ENCODE measurements around the gene GATAD2A. TPM values are rescaled to one million over a fixed set of nuclear protein-coding genes. Genes with fewer than 3 reads are reported as not detected.

Gene GATAD2A
- total and polyA plus RNA-seq, 7 donors: 18.5 to 138 (median 30.2) TPM

- H3K27me3 ChIP-seq: no peaks in the 10 kb centered on the region
- H3K36me3 ChIP-seq: peaks cover 6 to 32% (median 9%) of the 10 kb centered on the region in 4 donors
- intact Hi-C loops (cut with DNase I): loop anchor here (5.0 kb wide), 1 partner anchor 56 kb away; the partner anchor contains the start of gene GATAD2A
- TF ChIP-seq POLR2AphosphoS5 (IDR thresholded peaks at IDR 0.05) (peak in 1 of 4 donors; percentile 6), EP300 (IDR thresholded peaks at IDR 0.05) (no peak), POLR2A (IDR thresholded peaks at IDR 0.05) (no peak)
- TF ChIP-seq, protein P1, sequence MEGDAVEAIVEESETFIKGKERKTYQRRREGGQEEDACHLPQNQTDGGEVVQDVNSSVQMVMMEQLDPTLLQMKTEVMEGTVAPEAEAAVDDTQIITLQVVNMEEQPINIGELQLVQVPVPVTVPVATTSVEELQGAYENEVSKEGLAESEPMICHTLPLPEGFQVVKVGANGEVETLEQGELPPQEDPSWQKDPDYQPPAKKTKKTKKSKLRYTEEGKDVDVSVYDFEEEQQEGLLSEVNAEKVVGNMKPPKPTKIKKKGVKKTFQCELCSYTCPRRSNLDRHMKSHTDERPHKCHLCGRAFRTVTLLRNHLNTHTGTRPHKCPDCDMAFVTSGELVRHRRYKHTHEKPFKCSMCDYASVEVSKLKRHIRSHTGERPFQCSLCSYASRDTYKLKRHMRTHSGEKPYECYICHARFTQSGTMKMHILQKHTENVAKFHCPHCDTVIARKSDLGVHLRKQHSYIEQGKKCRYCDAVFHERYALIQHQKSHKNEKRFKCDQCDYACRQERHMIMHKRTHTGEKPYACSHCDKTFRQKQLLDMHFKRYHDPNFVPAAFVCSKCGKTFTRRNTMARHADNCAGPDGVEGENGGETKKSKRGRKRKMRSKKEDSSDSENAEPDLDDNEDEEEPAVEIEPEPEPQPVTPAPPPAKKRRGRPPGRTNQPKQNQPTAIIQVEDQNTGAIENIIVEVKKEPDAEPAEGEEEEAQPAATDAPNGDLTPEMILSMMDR (IDR thresholded peaks at IDR 0.05): no peak
- peak; percentile 77 for DNase-seq
- H3K27ac ChIP-seq: peak overlapping the region; percentile 62 to 82 (median 74)
- peak overlapping the region in 1 of 4 donors; percentile 2 for H3K4me3 ChIP-seq
- H3K9me3 ChIP-seq: peaks cover 3 to 8% (median 6%) of the 10 kb centered on the region in 4 donors
- H3K4me1 ChIP-seq: peaks cover 0 to 65% (median 64%) of the 10 kb centered on the region in 4 donors
- WGBS, 2 donors: 81 to 82% methylated on average over 19 of the region's 19 CpGs
Measured at GRCh38 chr19:19463348-19464117, 58.1 kb downstream of the GATAD2A start.

- H3K27me3 ChIP-seq: no peaks in the 10 kb centered on the region
- H3K36me3 ChIP-seq: peaks cover 6 to 34% (median 9%) of the 10 kb centered on the region in 4 donors
- peak overlapping the region in 1 of 4 donors; percentile 2 for H3K4me3 ChIP-seq
- TF ChIP-seq POLR2AphosphoS5 (IDR thresholded peaks at IDR 0.05) (peak in 1 of 4 donors; percentile 15), POLR2A (IDR thresholded peaks at IDR 0.05) (no peak)
- WGBS, 2 donors: 45 to 62% methylated on average over 13 of the region's 13 CpGs
- peaks cover 0 to 55% (median 54%) of the 10 kb centered on the region in 4 donors for H3K4me1 ChIP-seq
- H3K9me3 ChIP-seq: peaks cover 3 to 10% (median 7%) of the 10 kb centered on the region in 4 donors
- H3K27ac ChIP-seq: peak overlapping the region; percentile 36 to 82 (median 68)
- intact Hi-C loops (cut with DNase I): loop anchor here (5.0 kb wide), 1 partner anchor 57 kb away; the partner anchor contains the start of gene GATAD2A
- no peak for DNase-seq
Measured at GRCh38 chr19:19464339-19465098, 59.0 kb downstream of the GATAD2A start.

DNA sequence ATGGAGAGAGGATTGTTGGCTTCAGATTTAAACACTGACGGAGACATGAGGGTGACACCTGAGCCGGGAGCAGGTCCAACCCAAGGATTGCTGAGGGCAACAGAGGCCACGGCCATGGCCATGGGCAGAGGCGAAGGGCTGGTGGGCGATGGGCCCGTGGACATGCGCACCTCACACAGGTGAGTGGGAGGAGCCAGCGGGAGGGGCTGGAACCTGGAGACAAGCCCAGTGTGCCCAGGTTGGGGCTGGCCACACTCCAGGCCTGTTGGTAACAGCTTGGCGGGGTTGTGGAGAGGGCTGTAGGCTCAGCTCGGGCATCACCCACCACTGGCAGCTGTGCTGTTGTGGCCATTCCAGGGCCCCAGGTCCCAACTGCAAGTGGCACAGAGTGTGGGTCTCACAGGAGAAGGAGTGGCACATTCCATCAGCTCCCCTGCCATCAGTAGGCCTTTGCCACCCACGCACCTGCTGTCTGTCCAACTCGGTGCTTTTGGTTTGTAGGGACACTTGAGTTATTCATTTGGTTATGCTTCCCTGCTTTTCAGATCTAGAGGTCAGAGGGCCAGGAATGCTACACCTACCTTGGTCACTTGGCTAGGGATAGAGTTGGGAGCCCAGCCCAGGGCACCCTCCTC lies 60.1 kb downstream of the GATAD2A start:
- Histone ChIP-seq H3K4me3 (no peak overlapping the region), H3K27ac (no peak overlapping the region), H3K4me1 (peaks cover 0 to 45% (median 44%) of the 10 kb centered on the region in 4 donors), H3K27me3 (no peaks in the 10 kb centered on the region), H3K36me3 (peaks cover 6 to 34% (median 9%) of the 10 kb centered on the region in 4 donors), H3K9me3 (peaks cover 3 to 10% (median 7%) of the 10 kb centered on the region in 4 donors)
- 96 to 97% methylated on average over 12 of the region's 12 CpGs for WGBS, 2 donors
- TF ChIP-seq EP300 (IDR thresholded peaks at IDR 0.05) (no peak), POLR2AphosphoS5 (IDR thresholded peaks at IDR 0.05) (no peak), POLR2A (IDR thresholded peaks at IDR 0.05) (no peak)
- TF ChIP-seq, protein P1 (IDR thresholded peaks at IDR 0.05): no peak
- intact Hi-C loops (cut with DNase I): no loop called here
- no peak for DNase-seq

- no peak overlapping the region for H3K4me3 ChIP-seq
- WGBS, 2 donors: 96 to 97% methylated on average over 6 of the region's 6 CpGs
- TF ChIP-seq POLR2AphosphoS5 (IDR thresholded peaks at IDR 0.05): no peak
- no peak for TF ChIP-seq POLR2A (IDR thresholded peaks at IDR 0.05)
- TF ChIP-seq, protein P1 (IDR thresholded peaks at IDR 0.05): no peak
- no peak for TF ChIP-seq EP300 (IDR thresholded peaks at IDR 0.05)
- H3K4me1 ChIP-seq: peaks cover 0 to 38% (median 38%) of the 10 kb centered on the region in 4 donors
- DNase-seq: no peak
- H3K9me3 ChIP-seq: peaks cover 3 to 10% (median 7%) of the 10 kb centered on the region in 4 donors
- no peaks in the 10 kb centered on the region for H3K27me3 ChIP-seq
- intact Hi-C loops (cut with DNase I): no loop called here
- no peak overlapping the region for H3K27ac ChIP-seq
- peaks cover 6 to 34% (median 9%) of the 10 kb centered on the region in 4 donors for H3K36me3 ChIP-seq
Measured at GRCh38 chr19:19466201-19466600, 60.7 kb downstream of the GATAD2A start.

Measured in sigmoid colon (tissue), 7 donors.